Left renal pelvis (tissue), 4 donors: ENCODE results near the gene TXNDC16. TPM values are rescaled to one million over a fixed set of nuclear protein-coding genes. Genes with fewer than 3 reads are reported as not detected.

Experiments
- DNase-seq, 4 donors: peaks; one replicate each; pipeline ENCODE4 v3.0.0-alpha.2; 2013; ENCODE audit warnings: low read depth in 4 of 4, low spot score in 3 of 4
- polyA plus RNA-seq, 4 donors: library from polyadenylated mRNA; unstranded; fragments of 120-200 nt; gene quantifications; one replicate each; pipeline ENCODE4 v1.2.1, GENCODE V29; 2013; ENCODE audit not compliant: insufficient read length in 4 of 4

TXNDC16 gene
- polyA plus RNA-seq, 4 donors: 17.0 to 25.0 (median 21.4) TPM

- DNase-seq: no peak
Measured at GRCh38 chr14:52399104-52399503, 153.2 kb downstream of the TXNDC16 start.

- no peak for DNase-seq
Measured at GRCh38 chr14:52397844-52398243, 154.5 kb downstream of the TXNDC16 start.

- no peak for DNase-seq
Measured at GRCh38 chr14:52395728-52396127, 156.6 kb downstream of the TXNDC16 start.

DNA sequence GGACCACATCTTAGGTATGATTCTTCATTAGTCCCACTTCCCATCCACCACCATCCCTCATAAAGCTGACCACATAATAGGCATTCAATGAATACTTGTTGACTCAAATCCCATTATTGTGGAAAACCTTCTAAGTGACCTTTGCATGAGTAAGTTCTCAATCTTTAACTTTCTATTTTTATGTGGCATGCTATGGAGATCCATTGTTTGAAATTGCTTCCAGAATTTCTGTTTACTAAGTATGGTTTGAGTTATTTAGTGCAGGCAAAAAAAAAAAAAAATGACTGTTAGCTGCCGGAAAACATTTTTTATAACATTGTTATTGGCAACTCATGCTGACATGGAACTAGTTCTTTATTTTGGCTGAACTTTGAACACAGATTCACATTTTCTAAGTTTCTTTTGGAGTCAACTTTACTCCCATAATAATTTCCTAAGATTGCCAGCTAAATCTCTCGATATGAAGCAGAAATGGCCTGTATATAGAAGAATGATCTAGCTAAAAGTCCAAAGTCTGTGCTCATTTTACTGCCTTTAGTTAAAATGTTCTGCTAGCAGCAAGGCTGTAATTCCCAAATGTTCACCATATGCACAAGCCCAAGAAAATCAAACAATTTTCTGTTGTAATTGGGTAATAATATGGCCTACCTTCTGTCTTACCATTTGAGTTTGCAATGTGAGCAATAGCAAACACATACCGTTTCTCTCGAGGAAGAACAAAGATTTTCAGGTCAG, 160.3 kb downstream of the TXNDC16 start:
- no peak for DNase-seq

Other genes with a start within 250 kb of the TXNDC16 start
- 1 to 10 TPM; 5.7 to 8.2 (median 7.0) TPM for gene PTGER2, start 238.2 kb downstream of the TXNDC16 start, polyA plus RNA-seq
- 1 to 10 TPM; 6.4 to 9.0 (median 8.1) TPM for gene GPR137C, start 331 bp upstream of the TXNDC16 start, polyA plus RNA-seq
- gene ERO1A, start 143.1 kb upstream of the TXNDC16 start, polyA plus RNA-seq: 10 to 100 TPM; 21.0 to 32.6 (median 27.5) TPM
- gene PSMC6, start 154.7 kb upstream of the TXNDC16 start, polyA plus RNA-seq: 100 to 1,000 TPM; 105 to 160 (median 149) TPM
- 10 to 100 TPM; 16.9 to 18.7 (median 17.0) TPM for gene STYX, start 177.7 kb upstream of the TXNDC16 start, polyA plus RNA-seq
- gene GNPNAT1, start 239.1 kb upstream of the TXNDC16 start, polyA plus RNA-seq: 10 to 100 TPM; 28.4 to 36.2 (median 31.1) TPM